Psoas muscle (tissue), 8 donors: ENCODE measurements around the gene HDLBP. TPM values are rescaled to one million over a fixed set of nuclear protein-coding genes. Genes with fewer than 3 reads are reported as not detected.

Experiments used
- ATAC-seq, 4 donors: fragments of 200-7000 bp; cut with Tn5 transposase; one replicate each; pipeline ENCODE4 v1.9.1; 2020; ENCODE audit warnings: moderate library complexity in 3 of 4, mild to moderate bottlenecking in 2 of 4
- DNase-seq, 2 donors: peaks; one replicate each; pipeline ENCODE4 v3.0.0-alpha.2; 2020
- H3K27ac ChIP-seq: fragments of 200-600 bp; one replicate; pipeline ENCODE4 v1.8.0; 2022
- H3K27me3 ChIP-seq, 3 donors: fragments of 200-600 bp in 1 of 3; one replicate each; pipeline versions ENCODE4 v1.6.1 to v1.8.0; 2013 to 2022; ENCODE audit warnings: low read length in 2 of 3, mild to moderate bottlenecking in 2 of 3, moderate library complexity in 1 of 3; ENCODE audit not compliant: insufficient read depth in 3 of 3
- H3K36me3 ChIP-seq, 2 donors: fragments of 200-600 bp in 1 of 2; one replicate each; pipeline versions ENCODE4 v1.6.1 to v1.8.0; 2013 to 2022; ENCODE audit warnings: low read depth in 1 of 2, mild to moderate bottlenecking in 1 of 2, moderate library complexity in 1 of 2; ENCODE audit not compliant: insufficient read depth in 1 of 2
- H3K4me1 ChIP-seq: fragments of 200-600 bp; one replicate; pipeline ENCODE4 v1.8.0; 2022
- H3K4me3 ChIP-seq: fragments of 200-600 bp; one replicate; pipeline ENCODE4 v1.8.0; 2022; ENCODE audit warnings: mild to moderate bottlenecking
- H3K9me3 ChIP-seq: fragments of 200-600 bp; one replicate; pipeline ENCODE4 v1.8.0; 2022
- WGBS, 3 donors: extraction: QIAGEN DNeasy Blood & Tissue Kit; methylation state at CpG; one replicate each; pipeline versions ENCODE4 v1.1.6 to v1.1.7; 2013; 5-methylcytosine and 5-hydroxymethylcytosine counted together
- intact Hi-C, 2 donors: fragments of 100-400 bp; cut with DNase I; formaldehyde crosslinking; loops; one replicate each; pipeline versions ENCODE4 v1.11.0 to v1.14.2; 2022
- polyA plus RNA-seq, 3 donors: library from polyadenylated mRNA; stranded (reverse); fragments of 200-250 nt; gene quantifications; one replicate each; pipeline ENCODE4 v1.2.3, GENCODE V29; 2013
- total RNA-seq, 4 donors: library from RNA; stranded (reverse); fragmentation: NEBNext Ultra II Directional in 2 of 4; extraction: Animal tissue kit (Norgen Biotek cat#: 25700) in 2 of 4; gene quantifications; one replicate each; pipeline versions ENCODE4 v1.2.1 to v1.2.4, GENCODE V29; 2021 to 2023
- TF ChIP-seq, protein P1 (sequence below): fragments of 200-600 bp; IDR thresholded peaks from one replicate; pipeline ENCODE4 v1.8.0; 2022; ENCODE audit warnings: antibody characterized with exemption
- donor health status: healthy with polysubstance abuse.
- donor health status: DM: no; HTN: no; CAD: no; lungs with moderate emphysema.
- donor health status: Bipolar disorder and iron deficiency.
- donor health status: healthy.
- donor health status: DM: yes; HTN: yes; CAD: no.
- donor health status: DM: no; HTN: no; CAD: no.
- donor health status: DM: no; HTN: no; CAD: no.
- donor health status: DM: yes; HTN: yes; CAD: no.

Gene HDLBP
- total and polyA plus RNA-seq, 7 donors: 264 to 526 (median 421) TPM

DNA sequence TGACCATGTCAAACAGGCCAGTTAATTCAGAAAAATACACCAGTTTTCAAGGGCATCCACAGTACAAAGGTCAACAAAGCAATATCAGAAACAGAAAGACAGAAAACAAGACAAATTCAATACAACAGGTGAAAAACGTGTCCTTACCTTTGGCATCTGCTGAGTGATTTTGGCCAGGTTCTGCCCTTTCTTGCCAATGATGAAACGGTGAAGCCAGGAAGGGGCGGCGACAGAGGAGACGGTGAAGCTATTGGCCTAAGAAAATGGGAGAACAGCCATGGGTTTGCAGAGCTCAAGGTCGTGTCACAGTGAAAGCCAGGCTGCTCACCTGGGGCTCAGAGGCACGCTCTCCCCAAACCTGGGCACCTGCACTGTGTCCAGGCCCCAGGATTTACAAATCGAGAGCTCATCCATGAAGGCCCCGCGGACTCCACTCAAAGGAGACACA, 60.5 kb downstream of the HDLBP start:
- no peak for ATAC-seq
- Histone ChIP-seq H3K27me3 (no peaks in the 10 kb centered on the region), H3K4me1 (no peaks in the 10 kb centered on the region), H3K27ac (no peak overlapping the region), H3K36me3 (peaks cover 33 to 100% of the 10 kb centered on the region in 2 donors), H3K9me3 (no peaks in the 10 kb centered on the region), H3K4me3 (no peak overlapping the region)
- intact Hi-C loops: no loop called here
- WGBS, 3 donors: 87 to 95% (median 91%) methylated on average over 10 of the region's 10 CpGs
- TF ChIP-seq, protein P1, sequence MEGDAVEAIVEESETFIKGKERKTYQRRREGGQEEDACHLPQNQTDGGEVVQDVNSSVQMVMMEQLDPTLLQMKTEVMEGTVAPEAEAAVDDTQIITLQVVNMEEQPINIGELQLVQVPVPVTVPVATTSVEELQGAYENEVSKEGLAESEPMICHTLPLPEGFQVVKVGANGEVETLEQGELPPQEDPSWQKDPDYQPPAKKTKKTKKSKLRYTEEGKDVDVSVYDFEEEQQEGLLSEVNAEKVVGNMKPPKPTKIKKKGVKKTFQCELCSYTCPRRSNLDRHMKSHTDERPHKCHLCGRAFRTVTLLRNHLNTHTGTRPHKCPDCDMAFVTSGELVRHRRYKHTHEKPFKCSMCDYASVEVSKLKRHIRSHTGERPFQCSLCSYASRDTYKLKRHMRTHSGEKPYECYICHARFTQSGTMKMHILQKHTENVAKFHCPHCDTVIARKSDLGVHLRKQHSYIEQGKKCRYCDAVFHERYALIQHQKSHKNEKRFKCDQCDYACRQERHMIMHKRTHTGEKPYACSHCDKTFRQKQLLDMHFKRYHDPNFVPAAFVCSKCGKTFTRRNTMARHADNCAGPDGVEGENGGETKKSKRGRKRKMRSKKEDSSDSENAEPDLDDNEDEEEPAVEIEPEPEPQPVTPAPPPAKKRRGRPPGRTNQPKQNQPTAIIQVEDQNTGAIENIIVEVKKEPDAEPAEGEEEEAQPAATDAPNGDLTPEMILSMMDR: no peak
- no peak for DNase-seq

DNA sequence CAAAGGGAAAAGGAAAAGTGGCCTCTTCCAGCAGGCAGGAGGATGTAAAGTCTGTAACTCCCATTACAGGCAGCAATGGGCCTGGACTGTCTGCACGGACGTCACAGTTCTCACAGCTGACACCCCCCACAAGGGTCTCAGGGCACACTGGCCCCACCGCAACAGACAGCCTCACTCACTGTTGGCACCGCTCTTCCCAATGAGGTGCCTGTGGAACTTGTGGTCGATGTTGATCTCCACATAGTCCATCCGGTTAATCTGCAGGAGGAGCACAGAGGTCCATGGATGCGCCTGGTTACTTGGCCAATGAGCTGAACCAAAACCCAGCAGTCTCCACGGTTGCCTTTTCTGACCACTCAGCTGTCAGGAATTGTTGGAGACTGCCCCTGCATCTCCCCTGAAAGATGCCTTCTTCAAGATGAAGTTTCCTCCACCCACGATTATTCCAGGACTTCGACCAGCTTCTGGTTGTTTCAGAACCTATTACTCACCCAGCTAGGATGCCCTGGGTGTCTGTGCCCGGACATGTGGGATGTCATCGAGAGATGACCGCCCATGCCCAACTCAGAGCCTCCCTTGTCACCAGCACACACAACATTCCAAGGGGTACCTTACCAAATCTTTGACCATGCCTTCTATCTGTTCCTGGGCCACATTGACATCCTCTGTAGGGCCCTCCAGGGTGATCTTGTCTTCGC, 62.5 kb downstream of the HDLBP start:
- H3K27me3 ChIP-seq: no peaks in the 10 kb centered on the region
- no peak overlapping the region for H3K4me3 ChIP-seq
- DNase-seq: no peak
- TF ChIP-seq, protein P1: no peak
- 88 to 92% (median 88%) methylated on average over 14 of the region's 14 CpGs for WGBS, 3 donors
- peaks cover 14% of the 10 kb centered on the region for H3K4me1 ChIP-seq
- no peaks in the 10 kb centered on the region for H3K9me3 ChIP-seq
- ATAC-seq: no peak
- intact Hi-C loops: no loop called here
- H3K36me3 ChIP-seq: peaks cover 41 to 100% of the 10 kb centered on the region in 2 donors
- no peak overlapping the region for H3K27ac ChIP-seq

DNA sequence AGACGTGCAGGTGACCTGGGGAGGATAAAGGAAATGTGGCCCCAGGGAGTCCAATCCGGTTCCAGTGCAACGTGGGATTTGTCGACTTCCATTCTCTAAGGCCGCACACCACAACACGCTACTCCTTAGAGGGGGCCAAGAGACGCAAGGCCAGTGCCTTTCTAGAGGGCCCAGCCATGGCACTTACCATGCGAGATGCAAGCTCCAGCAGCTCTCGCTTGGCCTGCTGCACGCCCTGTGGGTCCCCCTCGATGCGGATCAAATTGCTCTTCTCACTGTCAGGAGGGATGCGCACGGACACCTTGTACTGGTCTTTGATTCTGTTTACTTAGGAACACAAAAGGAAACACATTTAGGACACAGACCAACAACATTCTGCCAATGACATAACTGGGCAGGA, 65.8 kb downstream of the HDLBP start:
- Histone ChIP-seq H3K27ac (peak overlapping the region; percentile 46), H3K4me1 (peaks cover 14% of the 10 kb centered on the region), H3K4me3 (no peak overlapping the region), H3K27me3 (no peaks in the 10 kb centered on the region), H3K9me3 (no peaks in the 10 kb centered on the region), H3K36me3 (peaks cover 39 to 100% of the 10 kb centered on the region in 2 donors)
- no peak for DNase-seq
- 85 to 92% (median 88%) methylated on average over 14 of the region's 14 CpGs for WGBS, 3 donors
- intact Hi-C loops: no loop called here
- peak in 2 of 4 donors; percentile 6 to 16 for ATAC-seq
- TF ChIP-seq, protein P1: no peak

DNA sequence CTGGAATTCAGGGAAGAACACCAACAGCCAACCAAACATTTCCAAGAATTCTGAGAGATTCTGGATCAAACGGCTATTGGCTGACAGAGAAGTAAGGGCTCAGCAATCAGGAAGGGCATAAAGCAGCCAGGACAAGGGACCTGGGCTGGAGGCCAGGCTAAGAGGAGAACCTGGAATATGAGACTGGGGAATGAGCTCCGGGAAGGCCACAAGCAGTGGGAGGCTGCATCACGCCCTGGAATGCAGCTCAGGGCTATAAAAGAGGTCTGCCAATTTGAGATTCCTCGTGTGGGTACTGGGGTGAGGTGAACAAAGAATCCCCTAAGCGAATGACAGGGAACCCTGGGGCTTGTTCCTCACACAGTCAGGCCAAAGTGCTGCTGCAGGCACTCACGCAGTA, 66.6 kb downstream of the HDLBP start:
- intact Hi-C loops: no loop called here
- no peaks in the 10 kb centered on the region for H3K27me3 ChIP-seq
- H3K4me3 ChIP-seq: no peak overlapping the region
- peak; percentile 86 to 94 (median 92) for ATAC-seq
- TF ChIP-seq, protein P1: no peak
- H3K27ac ChIP-seq: peak overlapping the region; percentile 46
- peaks cover 14% of the 10 kb centered on the region for H3K4me1 ChIP-seq
- H3K36me3 ChIP-seq: peaks cover 38 to 100% of the 10 kb centered on the region in 2 donors
- H3K9me3 ChIP-seq: no peaks in the 10 kb centered on the region
- WGBS, 3 donors: 25 to 38% (median 33%) methylated on average over 6 of the region's 6 CpGs
- peak in 1 of 2 donors; percentile 45 for DNase-seq
